ENCODE data around the gene SHF.

The SHF gene

GRCh38 chr15:45199136-45199810, 11.5 kb upstream of the SHF start:
- no peak for DNase-seq (ENCODE audit: low read depth)

GRCh38 chr15:45198337-45199135, 10.8 kb upstream of the SHF start:
- DNase-seq (ENCODE audit: low read depth) = peak; percentile 81

GRCh38 chr15:45197512-45197911, 9.7 kb upstream of the SHF start:
- DNase-seq (ENCODE audit: low read depth) = no peak

GRCh38 chr15:45187578-45187893, 230 bp downstream of the SHF start:
- DNase-seq (ENCODE audit: low read depth) = no peak

GRCh38 chr15:45186771-45187577, 792 bp downstream of the SHF start:
- DNase-seq (ENCODE audit: low read depth) = no peak

GRCh38 chr15:45185903-45186770, 1.6 kb downstream of the SHF start:
- DNase-seq (ENCODE audit: low read depth) = no peak

GRCh38 chr15:45185069-45185779, 2.5 kb downstream of the SHF start:
- no peak for DNase-seq (ENCODE audit: low read depth)

GRCh38 chr15:45184562-45185041, 3.2 kb downstream of the SHF start:
- no peak for DNase-seq (ENCODE audit: low read depth)

- DNase-seq (ENCODE audit: low read depth) = no peak
Measured at GRCh38 chr15:45183511-45183910, 4.3 kb downstream of the SHF start.

GRCh38 chr15:45182996-45183395, 4.8 kb downstream of the SHF start:
- DNase-seq (ENCODE audit: low read depth) = no peak

- no peak for DNase-seq (ENCODE audit: low read depth)
Measured at GRCh38 chr15:45181491-45182285, 6.1 kb downstream of the SHF start.

GRCh38 chr15:45180648-45181436, 6.9 kb downstream of the SHF start:
- DNase-seq (ENCODE audit: low read depth) = no peak

- no peak for DNase-seq (ENCODE audit: low read depth)
Measured at GRCh38 chr15:45180201-45180600, 7.6 kb downstream of the SHF start.

GRCh38 chr15:45179221-45179985, 8.4 kb downstream of the SHF start:
- no peak for DNase-seq (ENCODE audit: low read depth)

GRCh38 chr15:45177285-45177684, 10.5 kb downstream of the SHF start:
- DNase-seq (ENCODE audit: low read depth) = no peak

- DNase-seq (ENCODE audit: low read depth) = no peak
Measured at GRCh38 chr15:45174577-45174976, 13.2 kb downstream of the SHF start.

GRCh38 chr15:45174069-45174468, 13.7 kb downstream of the SHF start:
- DNase-seq (ENCODE audit: low read depth) = no peak

GRCh38 chr15:45171912-45172311, 15.9 kb downstream of the SHF start:
- DNase-seq (ENCODE audit: low read depth) = no peak

Measured in GM04503 (cell line).